ENCODE results near the gene E4F1.

The E4F1 gene

GRCh38 chr16:2275476-2276367 is 52.3 kb downstream of the E4F1 start:
- no peak for DNase-seq

GRCh38 chr16:2276368-2277195 is 53.2 kb downstream of the E4F1 start:
- DNase-seq, result no peak

- no peak for DNase-seq
Measured at GRCh38 chr16:2277466-2278271, 54.3 kb downstream of the E4F1 start.

GRCh38 chr16:2278272-2278608 is 54.8 kb downstream of the E4F1 start:
- no peak for DNase-seq

- no peak for DNase-seq
Measured at GRCh38 chr16:2278956-2279800, 55.8 kb downstream of the E4F1 start.

GRCh38 chr16:2280461-2280860 is 57.1 kb downstream of the E4F1 start:
- DNase-seq, result no peak

- DNase-seq, result no peak
Measured at GRCh38 chr16:2280981-2281542, 57.7 kb downstream of the E4F1 start.

GRCh38 chr16:2282262-2282661 is 58.9 kb downstream of the E4F1 start:
- DNase-seq, result no peak

GRCh38 chr16:2282866-2283555 is 59.6 kb downstream of the E4F1 start:
- DNase-seq, result no peak

- DNase-seq, result no peak
Measured at GRCh38 chr16:2284001-2284770, 60.8 kb downstream of the E4F1 start.

- no peak for DNase-seq
Measured at GRCh38 chr16:2284797-2285576, 61.6 kb downstream of the E4F1 start.

Data from NCI-H1930 (cell line).